Esophagus squamous epithelium (tissue), 4 donors: ENCODE results near the gene GSTT2B.

ENCODE experiments used
- POLR2A ChIP-seq, 4 donors: fragments of 450-650 bp; IDR thresholded peaks; one replicate each; pipeline ENCODE4 v1.6.1; 2017; ENCODE audit warnings: antibody characterized with exemption in 4 of 4, mild to moderate bottlenecking in 4 of 4, moderate library complexity in 3 of 4
- TF ChIP-seq, protein P1 (sequence below), 6 experiments: fragments of 450-650 bp in 4 of 6; fragments of 200-600 bp in 2 of 6; sonication (generic) in 2 of 6; IDR thresholded peaks; one replicate each; pipeline ENCODE4 v1.5.1; 2016 to 2019; ENCODE audit warnings: antibody characterized with exemption in 6 of 6, mild to moderate bottlenecking in 4 of 6, moderate library complexity in 4 of 6

DNA sequence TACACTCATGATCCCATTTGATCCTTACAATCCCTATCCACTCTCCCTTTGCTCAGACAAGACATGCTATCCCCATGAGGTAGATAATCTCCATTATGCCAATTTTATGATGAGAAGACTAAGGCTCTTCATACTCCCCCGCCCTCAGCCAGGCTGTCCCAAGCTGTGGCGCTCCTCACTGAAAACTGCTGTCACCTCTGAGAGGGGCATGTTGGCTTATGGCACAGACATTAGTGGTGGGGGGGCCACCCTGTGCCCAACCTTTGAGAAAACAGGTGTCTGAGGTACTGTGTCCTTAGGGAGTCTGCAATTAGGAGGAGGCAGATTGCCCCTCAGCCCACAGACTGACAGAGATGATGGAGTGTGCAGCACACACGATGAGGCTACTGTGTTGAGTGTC is 8.1 kb upstream of the GSTT2B start:
- TF ChIP-seq, protein P1, sequence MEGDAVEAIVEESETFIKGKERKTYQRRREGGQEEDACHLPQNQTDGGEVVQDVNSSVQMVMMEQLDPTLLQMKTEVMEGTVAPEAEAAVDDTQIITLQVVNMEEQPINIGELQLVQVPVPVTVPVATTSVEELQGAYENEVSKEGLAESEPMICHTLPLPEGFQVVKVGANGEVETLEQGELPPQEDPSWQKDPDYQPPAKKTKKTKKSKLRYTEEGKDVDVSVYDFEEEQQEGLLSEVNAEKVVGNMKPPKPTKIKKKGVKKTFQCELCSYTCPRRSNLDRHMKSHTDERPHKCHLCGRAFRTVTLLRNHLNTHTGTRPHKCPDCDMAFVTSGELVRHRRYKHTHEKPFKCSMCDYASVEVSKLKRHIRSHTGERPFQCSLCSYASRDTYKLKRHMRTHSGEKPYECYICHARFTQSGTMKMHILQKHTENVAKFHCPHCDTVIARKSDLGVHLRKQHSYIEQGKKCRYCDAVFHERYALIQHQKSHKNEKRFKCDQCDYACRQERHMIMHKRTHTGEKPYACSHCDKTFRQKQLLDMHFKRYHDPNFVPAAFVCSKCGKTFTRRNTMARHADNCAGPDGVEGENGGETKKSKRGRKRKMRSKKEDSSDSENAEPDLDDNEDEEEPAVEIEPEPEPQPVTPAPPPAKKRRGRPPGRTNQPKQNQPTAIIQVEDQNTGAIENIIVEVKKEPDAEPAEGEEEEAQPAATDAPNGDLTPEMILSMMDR (IDR thresholded peaks at IDR 0.05), result no peak
- TF ChIP-seq POLR2A (IDR thresholded peaks at IDR 0.05), result no peak
